Measurements from ENCODE around the gene TBL2.
"Not testable (repeated sequence)": the region's sequence is repeated elsewhere in the genome, so short reads cannot be mapped to it uniquely, and the experiment has no call there.

TBL2 gene

GRCh38 chr7:73578342-73579128 is at the start of gene TBL2:
TBL2 (minus strand) TSS chr7:73578579; CDS start chr7:73578549, 30 bp downstream.
- in situ Hi-C loops (cut with MboI; ENCODE audit: low sequenced_read_pairs) = no loop called here

- in situ Hi-C loops (cut with MboI; ENCODE audit: low sequenced_read_pairs) = no loop called here
These were observed 48.4 kb upstream of the TBL2 start for GRCh38 chr7:73626814-73627213.

GRCh38 chr7:73625276-73625675 is 46.9 kb upstream of the TBL2 start:
- in situ Hi-C loops (cut with MboI; ENCODE audit: low sequenced_read_pairs) = no loop called here

DNA sequence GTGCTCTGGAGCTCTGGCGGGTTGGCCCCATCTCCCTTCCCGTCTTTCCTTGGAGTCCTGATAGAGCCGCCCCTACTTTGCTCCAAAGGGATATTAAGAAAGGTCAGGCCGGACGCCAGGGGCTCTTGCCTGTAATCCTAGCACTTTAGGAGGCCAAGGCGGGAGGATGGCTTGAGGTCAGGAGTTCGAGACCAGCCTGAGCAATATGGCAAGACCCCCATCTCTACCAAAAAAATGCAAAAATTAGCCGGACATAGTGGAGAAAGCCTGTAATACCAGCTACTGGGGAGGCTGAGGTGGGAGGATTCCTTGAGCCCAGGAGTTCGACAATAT is 46.3 kb upstream of the TBL2 start:
- in situ Hi-C loops (cut with MboI; ENCODE audit: low sequenced_read_pairs) = no loop called here

GRCh38 chr7:73623798-73624668 is 45.7 kb upstream of the TBL2 start, which contains the start of gene MLXIPL:
MLXIPL (minus strand) TSS chr7:73624522; CDS start chr7:73624492, 30 bp downstream.
- in situ Hi-C loops (cut with MboI; ENCODE audit: low sequenced_read_pairs) = no loop called here

DNA sequence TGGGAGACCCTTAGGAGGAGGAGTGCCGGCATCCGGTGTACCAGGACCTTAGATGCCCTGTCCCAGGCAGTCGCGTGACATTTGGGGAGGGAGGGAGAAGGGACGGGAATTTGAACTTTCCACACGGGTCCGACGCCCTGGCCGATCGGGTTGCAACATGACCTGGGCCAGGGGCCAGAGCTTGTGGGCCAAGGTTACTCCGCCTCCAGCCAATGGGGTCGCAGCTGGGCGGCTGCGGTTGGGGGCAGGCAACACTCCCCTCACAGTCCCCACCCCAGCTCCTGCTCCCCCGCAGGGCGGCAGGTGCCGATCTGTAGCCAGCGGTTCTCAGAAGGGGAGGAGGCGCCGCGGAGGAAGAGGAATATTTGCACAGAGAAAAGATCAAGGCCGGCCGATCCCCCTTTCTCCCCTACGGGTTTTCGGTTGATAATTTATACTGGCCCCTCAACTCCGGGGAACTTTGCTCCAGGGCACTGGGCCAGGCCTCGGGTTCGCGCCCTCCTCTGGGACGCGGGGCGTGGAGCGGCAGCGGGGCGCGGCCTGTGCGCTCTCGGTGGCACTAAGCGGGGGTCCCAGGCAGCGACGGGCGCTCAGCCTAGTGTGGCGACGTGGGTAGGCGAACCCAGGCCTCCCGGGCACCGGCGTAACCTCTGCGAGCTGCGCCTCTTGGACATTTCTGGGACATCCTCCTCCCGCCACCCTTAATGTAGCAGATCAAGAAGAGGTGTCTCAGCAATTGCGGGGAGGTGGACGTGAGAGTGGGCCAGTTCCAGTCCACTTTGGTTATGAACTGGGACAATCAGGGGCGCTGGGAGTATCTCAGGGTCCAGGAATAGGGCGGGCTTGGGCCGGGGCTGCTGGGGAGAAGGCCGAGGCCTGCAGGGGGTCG is 44.8 kb upstream of the TBL2 start:
- in situ Hi-C loops (cut with MboI; ENCODE audit: low sequenced_read_pairs) = no loop called here

DNA sequence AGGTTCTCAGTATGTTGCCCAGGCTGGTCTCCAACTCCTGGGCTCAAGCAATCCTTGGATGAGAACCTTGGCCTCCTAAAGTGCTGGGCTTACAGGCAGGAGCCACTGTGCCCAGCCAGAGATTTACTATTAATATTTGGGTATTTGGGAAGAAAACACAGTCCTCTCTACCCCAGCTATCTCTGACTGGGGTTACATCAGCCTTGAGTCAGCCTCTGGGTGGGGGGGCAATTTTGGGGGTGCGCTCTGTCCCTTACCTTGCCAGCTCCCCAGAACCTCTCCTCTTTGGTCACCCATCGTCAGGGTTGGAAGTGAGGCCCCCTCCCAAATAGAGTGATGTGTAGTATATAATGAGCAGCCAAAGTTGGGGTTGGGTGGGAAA is 44.1 kb upstream of the TBL2 start:
- in situ Hi-C loops (cut with MboI; ENCODE audit: low sequenced_read_pairs) = no loop called here

- in situ Hi-C loops (cut with MboI; ENCODE audit: low sequenced_read_pairs) = no loop called here
These were observed 43.0 kb upstream of the TBL2 start for GRCh38 chr7:73621168-73622063.

- in situ Hi-C loops (cut with MboI; ENCODE audit: low sequenced_read_pairs) = not testable (repeated sequence)
These were observed 41.0 kb upstream of the TBL2 start for GRCh38 chr7:73619394-73619793.

GRCh38 chr7:73618538-73618937 is 40.2 kb upstream of the TBL2 start:
- in situ Hi-C loops (cut with MboI; ENCODE audit: low sequenced_read_pairs) = no loop called here

- in situ Hi-C loops (cut with MboI; ENCODE audit: low sequenced_read_pairs) = not testable (repeated sequence)
These were observed 39.1 kb upstream of the TBL2 start for GRCh38 chr7:73617520-73617919.

- in situ Hi-C loops (cut with MboI; ENCODE audit: low sequenced_read_pairs) = no loop called here
These were observed 37.5 kb upstream of the TBL2 start for GRCh38 chr7:73615886-73616285.

GRCh38 chr7:73614937-73615336 is 36.6 kb upstream of the TBL2 start:
- in situ Hi-C loops (cut with MboI; ENCODE audit: low sequenced_read_pairs) = not testable (repeated sequence)

DNA sequence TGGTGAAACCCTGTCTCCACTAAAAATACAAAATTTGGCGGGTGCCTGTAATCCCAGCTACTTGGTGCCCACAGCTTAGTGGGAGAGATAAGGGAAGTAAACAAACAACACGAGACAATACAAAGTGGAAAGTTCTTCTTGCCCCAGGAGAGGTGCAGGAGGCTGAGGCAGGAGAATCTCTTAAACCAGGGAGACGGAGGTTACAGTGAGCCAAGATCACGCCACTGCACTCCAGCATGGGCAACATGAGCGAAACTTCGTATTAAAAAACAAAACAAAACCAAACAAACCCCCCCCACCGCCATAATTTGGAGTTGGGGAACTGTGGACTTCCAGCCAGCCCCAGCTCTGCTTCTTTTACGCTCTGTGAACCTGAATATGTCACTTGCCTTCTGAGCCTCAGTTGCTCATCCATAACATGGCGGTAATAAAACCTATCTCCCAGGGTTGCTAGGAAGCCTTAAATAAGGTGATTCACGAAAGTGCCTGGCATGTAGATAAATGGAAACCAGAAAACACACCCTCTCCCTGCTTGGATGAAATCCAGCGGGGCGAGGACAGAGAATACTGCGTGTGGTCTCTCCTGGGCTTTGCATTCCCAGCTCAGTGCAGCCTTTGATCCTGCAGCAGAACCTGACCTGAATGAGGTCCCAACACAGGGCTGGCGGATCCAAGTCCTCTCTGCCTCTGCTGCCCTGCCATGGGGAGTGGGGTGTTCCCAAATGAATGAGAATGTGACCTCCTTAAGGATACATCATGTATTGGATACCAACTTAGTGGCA is 35.8 kb upstream of the TBL2 start:
- in situ Hi-C loops (cut with MboI; ENCODE audit: low sequenced_read_pairs) = no loop called here

DNA sequence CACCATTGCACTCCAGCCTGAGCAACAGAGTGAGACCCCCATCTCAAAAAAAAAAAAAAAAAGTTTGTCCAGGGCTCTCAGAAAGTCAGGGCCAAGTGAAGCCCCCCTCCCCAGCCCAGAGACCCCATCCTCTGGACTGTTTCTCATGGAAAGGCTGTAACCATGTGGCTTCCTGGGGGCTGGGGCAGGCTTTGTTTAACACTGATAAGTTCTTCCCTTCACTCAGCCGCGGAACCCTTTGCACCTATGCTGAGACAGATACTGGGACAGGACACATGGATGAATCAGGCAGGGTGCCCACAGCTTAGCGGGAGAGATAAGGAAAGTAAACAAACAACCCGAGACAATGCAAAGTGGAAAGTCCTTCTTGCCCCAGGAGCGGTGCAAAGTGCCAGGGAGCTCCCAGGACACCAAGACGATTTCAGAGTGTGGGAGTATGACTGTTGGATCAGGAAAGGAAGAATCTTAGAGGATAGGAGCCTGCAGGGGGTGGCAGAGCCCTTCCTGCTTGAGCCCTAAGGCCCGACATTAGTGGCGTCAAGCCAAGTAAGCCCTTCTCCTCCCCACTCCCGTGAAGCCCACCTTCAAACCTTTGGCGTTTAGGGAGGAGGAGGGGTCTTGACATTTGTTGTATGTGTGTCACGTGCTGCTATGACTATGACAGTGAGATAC is 34.4 kb upstream of the TBL2 start:
- in situ Hi-C loops (cut with MboI; ENCODE audit: low sequenced_read_pairs) = no loop called here

DNA sequence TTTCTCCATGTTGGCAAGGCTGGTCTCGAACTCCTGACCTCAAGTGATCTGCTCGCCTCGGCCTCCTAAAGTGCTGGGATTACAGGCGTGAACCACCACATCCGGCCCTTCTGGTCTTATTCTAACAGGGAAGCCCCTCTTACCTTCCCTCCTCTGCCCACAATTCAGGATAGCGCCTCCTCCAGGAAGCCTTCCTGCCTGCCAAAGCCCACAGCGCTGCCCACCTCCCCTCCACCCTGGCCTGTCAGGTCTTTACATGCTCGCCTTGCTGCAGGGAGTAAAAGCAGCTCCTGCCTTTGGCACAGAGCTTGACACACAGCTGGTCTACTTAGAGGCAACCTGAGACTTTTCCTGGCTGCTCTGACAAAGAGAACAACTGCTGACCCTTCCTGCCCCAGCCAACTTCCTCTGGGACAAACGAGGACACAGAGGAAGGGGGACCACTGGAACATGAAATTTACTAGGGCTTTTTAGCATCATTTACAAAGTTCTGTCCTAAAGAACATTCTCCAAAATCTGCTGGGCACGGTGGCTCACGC is 32.7 kb upstream of the TBL2 start:
- in situ Hi-C loops (cut with MboI; ENCODE audit: low sequenced_read_pairs) = no loop called here

DNA sequence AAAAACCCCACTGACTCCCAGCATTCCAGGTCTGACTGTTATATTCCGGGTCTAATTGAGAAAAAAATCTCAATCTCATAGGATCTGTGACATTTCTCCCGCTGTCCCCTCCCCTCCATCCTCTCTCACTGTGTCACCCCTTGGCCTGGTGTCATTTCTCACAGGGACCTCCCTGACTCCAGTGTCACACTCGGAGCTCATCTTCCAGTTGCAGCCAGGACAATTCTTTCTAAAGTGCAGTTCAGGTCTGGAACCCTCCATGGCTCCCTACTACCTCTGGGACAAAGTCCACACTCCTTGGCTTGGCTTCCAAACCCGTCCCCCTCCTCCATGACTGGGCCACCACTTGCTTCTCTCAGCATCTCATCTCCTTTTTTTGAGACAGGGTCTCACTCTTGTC is 31.7 kb upstream of the TBL2 start:
- in situ Hi-C loops (cut with MboI; ENCODE audit: low sequenced_read_pairs) = no loop called here

DNA sequence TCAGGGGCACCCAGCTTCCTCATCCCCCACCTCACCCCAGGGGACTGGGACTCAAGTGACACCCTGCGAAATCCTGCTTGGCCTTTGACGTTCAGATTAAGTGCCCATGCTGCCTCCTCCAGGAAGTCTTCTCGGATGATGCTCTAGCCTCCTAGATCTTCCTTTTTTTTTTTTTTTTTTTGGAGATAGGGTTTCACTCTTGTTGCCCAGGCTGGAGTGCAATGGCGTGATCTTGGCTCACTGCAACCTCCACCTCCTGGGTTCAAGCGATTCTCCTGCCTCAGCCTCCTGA is 29.3 kb upstream of the TBL2 start:
- in situ Hi-C loops (cut with MboI; ENCODE audit: low sequenced_read_pairs) = not testable (repeated sequence)

Data from hTERT RPE-1 (cell line).